Right renal cortex interstitium (tissue), 3 donors: ENCODE results near the gene PVALB. TPM values are rescaled to one million over a fixed set of nuclear protein-coding genes. Genes with fewer than 3 reads are reported as not detected.

Source experiments
- DNase-seq, 3 donors: peaks; one replicate each; pipeline ENCODE4 v3.0.0-alpha.2; 2013; ENCODE audit warnings: low read depth in 3 of 3, low spot score in 2 of 3
- polyA plus RNA-seq, 3 donors: library from polyadenylated mRNA; unstranded; fragments of 120-200 nt; gene quantifications; one replicate each; pipeline ENCODE4 v1.2.1, GENCODE V29; 2013; ENCODE audit not compliant: insufficient read length in 3 of 3

Gene PVALB, protein sequence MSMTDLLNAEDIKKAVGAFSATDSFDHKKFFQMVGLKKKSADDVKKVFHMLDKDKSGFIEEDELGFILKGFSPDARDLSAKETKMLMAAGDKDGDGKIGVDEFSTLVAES
- polyA plus RNA-seq, result 10 to 100 TPM in 1 of 3 donors, 1 to 10 TPM in 2; 3.7 to 11.4 (median 4.6) TPM

GRCh38 chr22:36816636-36817524, at the start of gene PVALB:
Gene PVALB (minus strand): TSS chr22:36817035. CDS start chr22:36817005, 30 bp downstream.
- DNase-seq, result peak in 2 of 3 donors; percentile 54

- peak in 1 of 3 donors; percentile 15 for DNase-seq
Observed at GRCh38 chr22:36865346-36865745, 48.5 kb upstream of the PVALB start.

GRCh38 chr22:36864454-36865215, 47.8 kb upstream of the PVALB start:
- no peak for DNase-seq

DNA sequence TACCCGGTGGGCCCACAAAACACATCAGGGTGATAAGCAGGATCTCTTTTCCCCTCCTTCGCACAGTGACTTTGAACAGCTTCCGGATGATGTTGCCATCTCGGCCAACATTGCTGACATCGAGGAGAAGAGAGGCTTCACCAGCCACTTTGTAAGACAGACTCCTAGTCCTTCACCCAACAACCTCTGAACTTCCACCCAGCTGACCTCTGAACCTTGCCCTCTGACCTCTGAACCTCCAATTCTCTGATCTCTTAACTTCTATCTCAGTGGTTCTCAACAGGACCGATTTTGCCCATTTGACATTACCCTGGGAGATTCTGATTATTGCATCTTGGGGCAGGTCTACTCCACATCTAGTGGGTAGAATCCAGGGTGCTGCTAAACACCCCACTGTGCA, 47.1 kb upstream of the PVALB start:
- DNase-seq, result no peak

- no peak for DNase-seq
Observed at GRCh38 chr22:36863281-36863680, 46.4 kb upstream of the PVALB start.

GRCh38 chr22:36862251-36863242, 45.7 kb upstream of the PVALB start:
- DNase-seq, result no peak

DNA sequence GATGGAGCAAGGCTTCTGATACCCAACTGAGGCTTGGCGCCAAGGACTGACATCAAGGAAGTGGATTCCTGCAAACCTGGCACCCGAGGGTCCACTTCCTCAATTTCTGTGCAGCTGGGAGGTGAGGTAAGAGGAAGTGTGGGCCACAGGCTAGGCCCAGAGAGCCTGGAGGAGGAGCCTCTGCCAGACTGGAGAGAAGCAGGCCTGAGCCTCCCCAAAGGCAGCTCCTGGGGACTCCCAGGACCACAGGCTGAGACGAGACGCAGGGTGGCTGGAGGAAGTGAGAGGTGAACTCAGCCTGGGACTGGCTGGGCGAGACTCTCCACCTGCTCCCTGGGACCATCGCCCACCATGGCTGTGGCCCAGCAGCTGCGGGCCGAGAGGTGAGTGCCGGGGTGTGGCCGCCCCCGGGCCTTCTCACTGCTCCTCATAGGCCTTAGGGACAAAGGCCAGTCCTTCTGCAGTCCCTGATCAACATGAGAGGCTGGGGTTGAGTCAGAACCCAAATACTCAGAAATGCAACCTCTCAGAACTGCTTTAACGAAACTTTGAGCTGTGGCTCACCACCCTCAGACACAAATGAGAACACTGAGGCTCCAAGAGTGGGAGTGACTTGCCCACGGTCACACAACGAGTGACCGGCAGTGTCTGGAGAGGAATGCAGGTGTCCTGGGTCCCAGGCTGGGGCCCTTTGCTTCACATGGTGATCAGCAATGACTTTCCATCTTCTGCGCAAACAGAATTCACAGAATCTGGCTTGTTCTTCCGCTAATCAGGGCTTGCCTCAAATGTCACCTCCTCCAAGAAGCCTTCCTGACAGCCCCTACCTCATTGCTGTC, 44.2 kb upstream of the PVALB start, which contains the start of gene NCF4:
TSS of gene NCF4 (plus strand) at position 186 of the 839 bp plus-strand sequence. CDS start at position 352, 166 bp downstream.
- DNase-seq, result no peak

DNA sequence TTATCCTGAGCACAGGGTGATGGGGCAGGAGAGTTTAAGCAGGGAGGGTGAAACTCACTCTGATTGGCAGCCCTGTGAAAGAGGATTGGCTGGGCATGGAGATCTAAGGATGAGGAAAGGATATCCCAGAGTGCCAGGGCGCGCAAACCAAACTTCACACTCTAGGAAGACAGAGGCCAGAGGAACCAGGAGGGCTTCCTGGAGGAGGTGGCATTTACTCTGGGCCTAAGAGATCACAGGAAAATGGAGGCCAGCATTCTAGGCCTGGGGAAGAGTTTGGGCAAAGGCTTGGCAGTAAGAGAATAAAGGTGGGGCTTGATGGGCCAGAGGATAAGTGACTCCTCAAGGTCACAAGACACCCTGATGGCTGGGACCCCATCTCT, 43.6 kb upstream of the PVALB start:
- no peak for DNase-seq

DNA sequence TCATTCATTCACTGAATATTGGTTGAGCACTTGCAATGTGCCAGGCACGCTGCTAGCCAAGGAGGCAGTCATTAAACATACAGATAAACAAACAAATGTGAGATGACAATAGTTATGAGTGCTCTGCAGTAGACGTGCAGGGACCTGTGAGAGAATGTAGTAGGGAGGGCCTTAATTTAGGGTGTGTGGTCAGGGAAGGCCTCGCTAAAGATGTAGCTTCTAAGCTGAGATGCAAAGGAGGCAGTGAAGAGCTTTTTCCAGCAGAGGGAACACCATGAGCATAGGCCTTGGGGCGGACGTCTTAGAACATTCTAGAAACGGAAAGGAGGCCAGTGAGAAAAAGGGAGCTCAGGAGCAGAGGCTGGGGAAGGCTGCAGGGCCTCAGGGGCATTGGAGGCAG, 43.2 kb upstream of the PVALB start:
- DNase-seq, result no peak

GRCh38 chr22:36858966-36859365, 42.1 kb upstream of the PVALB start:
- no peak for DNase-seq

DNA sequence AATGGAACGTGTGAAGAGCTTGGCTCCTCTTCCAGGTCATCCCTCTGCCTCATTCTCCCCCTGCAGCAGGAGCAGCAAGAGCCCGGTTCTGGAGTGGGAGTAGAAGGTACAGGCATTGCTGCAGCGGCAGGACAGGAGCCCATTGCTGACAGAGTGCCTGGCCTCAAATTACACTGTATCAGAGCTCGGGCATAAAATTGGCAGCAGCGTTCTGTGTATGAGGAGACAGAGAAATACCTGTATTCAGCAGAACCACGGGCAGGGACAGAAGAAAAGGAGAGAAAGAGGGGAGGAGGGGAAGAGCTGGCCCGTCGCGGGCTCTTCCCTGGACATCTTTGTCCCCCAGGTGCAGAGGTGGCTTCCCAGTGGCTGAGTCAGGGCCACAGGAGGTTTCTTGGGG, 41.3 kb upstream of the PVALB start:
- DNase-seq, result no peak

DNA sequence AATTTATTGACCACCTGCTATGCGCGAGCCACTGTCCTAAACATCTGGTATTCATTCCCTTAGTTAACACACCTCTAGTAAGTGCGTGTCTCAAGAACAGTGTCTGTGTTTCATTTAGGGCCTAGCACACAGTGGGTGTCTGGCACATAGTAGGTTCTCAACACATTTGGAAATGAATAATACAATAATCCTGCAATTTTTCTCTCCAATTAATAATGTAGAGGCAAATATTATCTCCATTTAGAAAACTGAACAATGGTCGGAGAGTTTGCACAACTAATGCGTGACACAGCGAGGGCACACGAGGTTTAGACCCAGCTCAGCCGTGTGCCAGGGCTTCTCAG, 39.9 kb upstream of the PVALB start:
- no peak for DNase-seq

DNA sequence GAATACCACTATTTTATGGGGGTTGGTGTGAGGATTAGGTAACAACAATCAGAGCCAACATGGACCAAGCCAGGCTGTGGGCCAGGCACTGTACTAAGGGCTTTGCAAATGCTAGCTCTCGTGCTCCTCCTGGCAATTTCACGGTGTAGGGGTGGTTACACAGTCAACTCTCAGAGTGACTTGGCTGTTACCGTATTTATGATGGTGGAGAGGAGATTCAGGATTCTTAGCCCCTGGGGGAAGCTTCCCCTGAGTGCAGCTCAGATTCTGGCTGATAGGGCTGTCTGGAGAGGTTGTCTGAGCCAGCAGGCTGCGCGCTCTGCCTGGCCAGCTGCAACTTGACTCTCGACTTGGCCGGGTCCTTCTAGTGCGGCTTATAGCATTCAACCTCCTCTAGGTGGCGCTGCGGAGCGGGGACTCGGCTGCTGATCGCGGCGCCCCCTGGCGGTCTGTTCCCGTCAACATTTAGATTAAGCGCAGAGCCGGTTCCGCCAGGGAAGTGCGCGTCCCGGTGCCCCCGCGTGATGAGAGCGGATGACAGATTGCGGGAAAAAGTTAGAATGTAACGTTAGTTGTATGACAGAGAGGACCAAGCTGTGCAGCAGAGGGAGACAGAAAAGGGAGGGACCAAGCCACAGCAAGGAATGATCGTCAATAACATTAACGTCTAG, 39.4 kb upstream of the PVALB start:
- DNase-seq, result peak; percentile 75 to 81 (median 75)

- no peak for DNase-seq
Observed at GRCh38 chr22:36855478-36855877, 38.6 kb upstream of the PVALB start.

GRCh38 chr22:36853407-36854099, 36.7 kb upstream of the PVALB start:
- DNase-seq, result peak in 1 of 3 donors; percentile 17

DNA sequence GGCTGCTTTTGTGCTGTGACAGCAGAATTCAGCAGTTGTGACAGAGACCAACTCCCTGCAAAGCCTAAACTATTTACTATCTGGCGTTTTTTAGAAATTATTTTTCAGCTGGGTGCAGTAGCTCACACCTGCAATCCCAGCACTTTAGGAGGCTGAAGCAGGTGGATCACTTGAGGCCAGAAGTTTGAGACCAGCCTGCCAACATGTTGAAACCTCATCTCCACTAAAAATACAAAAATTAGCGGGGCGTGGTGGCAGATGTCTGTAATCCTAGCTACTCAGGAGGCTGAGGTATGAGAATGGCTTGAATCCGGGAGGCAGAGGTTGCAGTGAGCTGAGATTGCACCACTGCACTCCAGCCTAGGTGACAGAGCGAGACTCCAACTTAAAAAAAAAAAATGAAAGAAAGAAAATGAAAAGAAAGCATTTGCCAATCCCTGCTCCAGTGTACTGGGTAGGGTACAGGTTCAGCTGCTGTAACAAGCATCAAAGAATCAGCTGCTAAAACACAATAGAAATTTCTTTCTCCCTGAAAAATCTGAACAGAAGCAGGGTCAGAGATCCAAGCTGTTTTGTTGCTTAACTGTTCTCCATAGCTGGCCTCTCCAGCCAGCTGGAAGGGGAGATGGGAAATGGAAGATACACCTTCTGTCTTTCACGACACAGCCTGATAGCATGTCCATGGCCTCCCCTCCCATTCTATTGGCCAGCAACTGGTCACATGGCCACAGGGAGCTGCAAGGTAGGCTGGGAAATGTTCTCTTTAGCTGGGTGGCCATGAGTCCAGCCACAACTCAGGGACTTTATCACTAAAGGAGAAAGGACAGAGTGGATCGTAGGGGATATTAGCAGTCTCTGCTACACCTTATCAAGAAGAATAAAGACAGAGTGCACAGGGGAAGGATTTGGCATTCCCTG, 35.5 kb upstream of the PVALB start:
- DNase-seq, result no peak

DNA sequence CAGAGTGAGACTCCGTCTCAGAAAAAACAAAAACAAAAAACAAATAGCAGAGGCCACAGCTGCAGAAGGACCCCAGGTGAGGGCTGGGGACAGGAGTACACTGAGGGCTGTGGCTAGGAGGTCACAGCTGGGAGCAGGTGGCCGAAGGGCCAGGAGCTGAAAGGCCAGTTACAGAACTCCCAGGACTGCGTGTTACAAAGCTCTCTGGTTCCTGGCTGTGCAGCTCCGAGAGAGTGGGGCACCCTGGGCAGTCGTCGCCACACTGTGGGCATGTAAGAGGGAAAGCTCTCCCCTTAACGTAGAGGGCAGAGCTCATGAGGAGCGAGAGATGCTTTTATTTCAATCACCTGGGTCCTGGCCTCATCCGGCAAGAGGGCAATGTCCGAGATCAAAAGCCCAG, 33.8 kb upstream of the PVALB start:
- DNase-seq, result no peak
